Smooth muscle cell (in vitro differentiated cells): ENCODE measurements around the gene EXOC3L2. TPM values are rescaled to one million over a fixed set of nuclear protein-coding genes. Genes with fewer than 3 reads are reported as not detected.

ENCODE experiments used
- DNase-seq: peaks from one replicate; lab custom pipeline; 2025; ENCODE audit not compliant: unreplicated experiment; lab: John Stamatoyannopoulos, UW
- H2AFZ ChIP-seq: fragments of 200-600 bp; sonication (generic); 2 replicates; pipeline ENCODE4 v1.6.0; 2016; ENCODE audit warnings: antibody characterized with exemption, low read depth, mild to moderate bottlenecking
- H3F3A ChIP-seq: fragments of 200-600 bp; sonication (generic); 2 replicates; pipeline ENCODE4 v1.6.0; 2017; ENCODE audit warnings: antibody characterized with exemption, low read depth
- H3K27ac ChIP-seq: fragments of 200-600 bp; sonication (generic); 2 replicates; pipeline ENCODE4 v1.5.1; 2016; ENCODE audit warnings: low read depth, mild to moderate bottlenecking
- H3K27me3 ChIP-seq: fragments of 200-600 bp; sonication (generic); 2 replicates; pipeline ENCODE4 v1.6.1; 2016; ENCODE audit warnings: low read depth, mild to moderate bottlenecking
- H3K36me3 ChIP-seq: fragments of 200-600 bp; sonication (generic); 2 replicates; pipeline ENCODE4 v1.5.1; 2016; ENCODE audit warnings: low read depth
- H3K4me1 ChIP-seq: fragments of 200-600 bp; sonication (generic); 2 replicates; pipeline ENCODE4 v1.5.1; 2016; ENCODE audit warnings: low read depth
- H3K4me2 ChIP-seq: fragments of 200-600 bp; sonication (generic); 2 replicates; pipeline ENCODE4 v1.6.0; 2016; ENCODE audit warnings: mild to moderate bottlenecking
- H3K4me3 ChIP-seq: fragments of 200-600 bp; sonication (generic); 2 replicates; pipeline ENCODE4 v1.5.1; 2016; ENCODE audit warnings: mild to moderate bottlenecking
- H3K79me2 ChIP-seq: fragments of 200-600 bp; sonication (generic); 2 replicates; pipeline ENCODE4 v1.6.0; 2016; ENCODE audit warnings: low read depth, mild to moderate bottlenecking
- H3K9ac ChIP-seq: fragments of 200-600 bp; sonication (generic); 2 replicates; pipeline ENCODE4 v1.6.0; 2016; ENCODE audit warnings: low read depth
- H3K9me3 ChIP-seq: fragments of 200-600 bp; sonication (generic); replicated peaks from 2 replicates; pipeline ENCODE4 v1.5.1; 2016; ENCODE audit warnings: low read depth
- H4K20me1 ChIP-seq: fragments of 200-600 bp; sonication (generic); 2 replicates; pipeline ENCODE4 v1.6.0; 2016; ENCODE audit warnings: low read depth
- WGBS: methylation state at CpG from one replicate; pipeline ENCODE4 v1.1.7; 2016; ENCODE audit warnings: low lambda C conversion rate; 5-methylcytosine and 5-hydroxymethylcytosine counted together
- polyA plus RNA-seq: library from polyadenylated mRNA; unstranded; fragments of >200 nt; fragmentation: Nextera tagmentation; extraction: Ambion mirVana; gene quantifications from 2 replicates; pipeline ENCODE4 v1.2.1, GENCODE V29; 2016
- total RNA-seq: library from RNA; depleted of rRNA; stranded (reverse); fragments of >200 nt; gene quantifications from 2 replicates; pipeline ENCODE4 v1.2.3, GENCODE V29; 2014
- TF ChIP-seq, protein P1 (sequence below): fragments of 200-600 bp; sonication (generic); IDR thresholded peaks from 2 replicates; pipeline ENCODE4 v1.5.1; 2017; ENCODE audit warnings: borderline replicate concordance, mild to moderate bottlenecking, antibody characterized with exemption; ENCODE audit not compliant: insufficient read depth, poor library complexity, severe bottlenecking

The EXOC3L2 gene
- total and polyA plus RNA-seq, 2 experiments from 2014 or later = 0.76 to 7.5 TPM

DNA sequence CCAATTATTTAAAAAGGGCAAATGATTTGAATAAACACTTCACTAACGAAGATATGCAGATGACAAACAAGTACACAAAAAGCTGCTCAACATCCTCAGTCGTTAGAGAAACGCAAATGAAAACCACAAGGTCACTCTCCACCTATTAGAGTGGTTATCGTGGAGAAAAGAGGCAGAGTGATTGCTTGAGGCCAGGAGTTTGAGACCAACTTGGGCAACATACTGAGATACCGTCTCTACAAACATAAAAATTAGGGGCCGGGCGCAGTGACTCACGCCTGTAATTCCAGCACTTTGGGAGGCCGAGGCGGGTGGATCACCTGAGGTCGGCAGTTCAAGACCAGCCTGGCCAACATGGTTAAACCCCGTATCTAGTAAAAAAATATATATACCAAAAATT lies 39.4 kb downstream of the EXOC3L2 start:
- H3K36me3 ChIP-seq = no peaks in the 10 kb centered on the region
- no peak overlapping the region for H3K9ac ChIP-seq
- H2AFZ ChIP-seq = no peak overlapping the region
- TF ChIP-seq, protein P1, sequence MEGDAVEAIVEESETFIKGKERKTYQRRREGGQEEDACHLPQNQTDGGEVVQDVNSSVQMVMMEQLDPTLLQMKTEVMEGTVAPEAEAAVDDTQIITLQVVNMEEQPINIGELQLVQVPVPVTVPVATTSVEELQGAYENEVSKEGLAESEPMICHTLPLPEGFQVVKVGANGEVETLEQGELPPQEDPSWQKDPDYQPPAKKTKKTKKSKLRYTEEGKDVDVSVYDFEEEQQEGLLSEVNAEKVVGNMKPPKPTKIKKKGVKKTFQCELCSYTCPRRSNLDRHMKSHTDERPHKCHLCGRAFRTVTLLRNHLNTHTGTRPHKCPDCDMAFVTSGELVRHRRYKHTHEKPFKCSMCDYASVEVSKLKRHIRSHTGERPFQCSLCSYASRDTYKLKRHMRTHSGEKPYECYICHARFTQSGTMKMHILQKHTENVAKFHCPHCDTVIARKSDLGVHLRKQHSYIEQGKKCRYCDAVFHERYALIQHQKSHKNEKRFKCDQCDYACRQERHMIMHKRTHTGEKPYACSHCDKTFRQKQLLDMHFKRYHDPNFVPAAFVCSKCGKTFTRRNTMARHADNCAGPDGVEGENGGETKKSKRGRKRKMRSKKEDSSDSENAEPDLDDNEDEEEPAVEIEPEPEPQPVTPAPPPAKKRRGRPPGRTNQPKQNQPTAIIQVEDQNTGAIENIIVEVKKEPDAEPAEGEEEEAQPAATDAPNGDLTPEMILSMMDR = no peak
- no peaks in the 10 kb centered on the region for H3K4me1 ChIP-seq
- H3F3A ChIP-seq = no peaks in the 10 kb centered on the region
- no peak overlapping the region for H3K27ac ChIP-seq
- 80% methylated on average over 12 of the region's 12 CpGs for WGBS
- H3K4me3 ChIP-seq = no peak overlapping the region
- H3K9me3 ChIP-seq = no peaks in the 10 kb centered on the region
- H3K27me3 ChIP-seq = no peaks in the 10 kb centered on the region
- no peak for DNase-seq
- H4K20me1 ChIP-seq = no peaks in the 10 kb centered on the region
- no peaks in the 10 kb centered on the region for H3K79me2 ChIP-seq
- H3K4me2 ChIP-seq = no peak overlapping the region

DNA sequence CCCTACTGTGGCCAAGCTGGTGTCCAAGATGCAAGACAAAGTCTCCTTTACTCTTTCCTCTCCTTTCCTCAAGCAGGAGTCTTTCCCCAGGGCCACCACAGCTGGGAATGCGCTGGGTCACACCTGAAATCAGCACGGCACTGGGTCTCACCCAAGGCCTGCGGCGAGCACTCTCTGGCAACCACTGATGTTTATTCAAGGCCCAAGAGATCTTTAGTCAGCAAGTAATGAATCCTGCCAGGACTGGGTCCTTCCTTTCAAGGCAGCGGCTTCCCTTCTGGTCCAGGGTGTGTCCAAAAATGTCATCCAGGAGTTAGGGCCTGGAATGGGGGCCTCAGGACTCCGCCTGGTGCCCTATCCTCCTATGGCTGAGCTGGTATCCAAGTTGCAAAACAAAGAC lies 42.6 kb downstream of the EXOC3L2 start:
- Histone ChIP-seq H2AFZ (no peak overlapping the region), H3K27me3 (no peaks in the 10 kb centered on the region), H3F3A (no peaks in the 10 kb centered on the region), H3K4me3 (no peak overlapping the region), H3K4me1 (no peaks in the 10 kb centered on the region), H3K4me2 (no peak overlapping the region), H4K20me1 (no peaks in the 10 kb centered on the region), H3K27ac (no peak overlapping the region), H3K79me2 (no peaks in the 10 kb centered on the region), H3K9me3 (no peaks in the 10 kb centered on the region), H3K9ac (no peak overlapping the region), H3K36me3 (no peaks in the 10 kb centered on the region)
- WGBS = 94% methylated on average over 6 of the region's 6 CpGs
- no peak for DNase-seq
- TF ChIP-seq, protein P1 = no peak

DNA sequence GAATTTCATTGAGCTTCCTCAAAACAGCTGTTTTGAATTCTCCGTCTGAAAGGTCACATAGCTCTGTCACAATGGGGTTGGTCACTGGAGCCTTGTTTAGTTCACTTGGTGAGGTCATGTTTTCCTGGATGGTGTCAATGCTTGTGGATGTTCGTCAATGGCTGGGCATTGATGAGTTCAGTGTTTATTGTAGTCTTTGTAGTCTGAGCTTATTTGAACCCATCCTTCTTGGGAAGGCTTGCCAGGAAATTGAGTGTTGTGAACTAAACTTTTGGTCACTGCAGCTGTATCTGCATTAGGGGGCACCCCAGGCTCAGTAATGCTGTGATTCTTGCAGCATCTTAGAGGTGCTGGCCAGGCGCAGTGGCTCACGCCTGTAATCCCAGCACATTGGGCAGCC lies 44.6 kb downstream of the EXOC3L2 start:
- Histone ChIP-seq H3K27me3 (no peaks in the 10 kb centered on the region), H4K20me1 (no peaks in the 10 kb centered on the region), H3K79me2 (no peaks in the 10 kb centered on the region), H3K4me1 (no peaks in the 10 kb centered on the region), H3F3A (no peaks in the 10 kb centered on the region), H3K9ac (no peak overlapping the region), H3K9me3 (no peaks in the 10 kb centered on the region), H3K27ac (no peak overlapping the region), H3K4me3 (no peak overlapping the region), H3K4me2 (no peak overlapping the region), H2AFZ (no peak overlapping the region), H3K36me3 (no peaks in the 10 kb centered on the region)
- TF ChIP-seq, protein P1 = peak; percentile 29
- no peak for DNase-seq
- WGBS = 60% methylated on average over 4 of the region's 4 CpGs

DNA sequence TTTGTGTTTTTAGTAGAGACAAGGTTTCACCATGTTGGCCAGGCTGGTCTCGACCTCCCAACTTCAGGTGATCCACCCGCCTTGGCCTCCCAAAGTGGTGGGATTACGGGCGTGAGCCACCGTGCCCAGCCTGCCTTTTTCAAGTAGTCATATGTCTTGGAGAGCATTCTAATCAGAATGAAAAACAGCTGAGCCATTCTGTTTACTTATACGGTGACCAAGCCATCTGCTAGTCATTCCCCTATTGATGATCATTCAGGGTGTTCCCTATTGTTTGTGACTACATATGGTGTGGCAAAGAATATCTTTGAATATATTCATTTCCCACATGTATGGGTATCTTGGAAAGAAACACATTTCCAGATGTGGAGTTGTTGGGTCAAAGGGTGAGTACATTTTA lies 49.4 kb downstream of the EXOC3L2 start:
- no peaks in the 10 kb centered on the region for H4K20me1 ChIP-seq
- WGBS = 72% methylated on average over 6 of the region's 6 CpGs
- no peak overlapping the region for H3K27ac ChIP-seq
- DNase-seq = no peak
- no peak overlapping the region for H3K9ac ChIP-seq
- no peaks in the 10 kb centered on the region for H3K4me1 ChIP-seq
- no peak overlapping the region for H3K4me3 ChIP-seq
- H3F3A ChIP-seq = no peaks in the 10 kb centered on the region
- TF ChIP-seq, protein P1 = no peak
- no peaks in the 10 kb centered on the region for H3K27me3 ChIP-seq
- no peak overlapping the region for H3K4me2 ChIP-seq
- H3K9me3 ChIP-seq = no peaks in the 10 kb centered on the region
- H3K79me2 ChIP-seq = no peaks in the 10 kb centered on the region
- no peaks in the 10 kb centered on the region for H3K36me3 ChIP-seq
- no peak overlapping the region for H2AFZ ChIP-seq
